ENCODE measurements around the gene RMI1.

The RMI1 gene

GRCh38 chr9:84045481-84046097 is 65.0 kb downstream of the RMI1 start:
- no peak for DNase-seq (ENCODE audit: low read depth)
- no peak overlapping the region for H3K4me3 ChIP-seq (ENCODE audit: low read depth, low read length)
- no peak for TF ChIP-seq CTCF (IDR thresholded peaks at IDR 0.05; ENCODE audit: insufficient read depth, low read depth, low read length, missing control alignments)

All from GM12865 (cell line).